Subcutaneous abdominal adipose tissue (tissue), 5 donors: ENCODE results near the gene DESI2.

Source experiments
- H3K27ac ChIP-seq: one replicate; pipeline ENCODE4 v1.7.0; 2013; ENCODE audit warnings: low read depth, mild to moderate bottlenecking, inconsistent platforms, low read length, moderate library complexity
- H3K27me3 ChIP-seq, 5 donors: one replicate each; pipeline ENCODE4 v1.7.0; 2013; ENCODE audit warnings: low read length in 5 of 5, inconsistent platforms in 1 of 5; ENCODE audit not compliant: control insufficient read depth in 5 of 5, insufficient read depth in 4 of 5
- H3K36me3 ChIP-seq, 5 donors: one replicate each; pipeline ENCODE4 v1.7.0; 2013; ENCODE audit warnings: low read length in 5 of 5; ENCODE audit not compliant: control insufficient read depth in 5 of 5, insufficient read depth in 5 of 5
- H3K4me1 ChIP-seq, 5 donors: one replicate each; pipeline ENCODE4 v1.7.0; 2013; ENCODE audit warnings: low read length in 5 of 5, mild to moderate bottlenecking in 3 of 5, moderate library complexity in 1 of 5; ENCODE audit not compliant: control insufficient read depth in 5 of 5, insufficient read depth in 5 of 5
- H3K4me3 ChIP-seq, 5 donors: one replicate each; pipeline ENCODE4 v1.7.0; 2013; ENCODE audit warnings: low read length in 5 of 5, low read depth in 1 of 5
- H3K9ac ChIP-seq, 5 donors: one replicate each; pipeline ENCODE4 v1.7.0; 2013; ENCODE audit warnings: low read length in 5 of 5, mild to moderate bottlenecking in 4 of 5, moderate library complexity in 3 of 5
- H3K9me3 ChIP-seq, 5 donors: one replicate each; pipeline ENCODE4 v1.7.0; 2013; ENCODE audit warnings: low read length in 5 of 5; ENCODE audit not compliant: control insufficient read depth in 5 of 5
- donor health status: healthy.
- donor health status: healthy.
- donor health status: healthy.
- donor health status: healthy.
- donor health status: healthy.

Gene DESI2

DNA sequence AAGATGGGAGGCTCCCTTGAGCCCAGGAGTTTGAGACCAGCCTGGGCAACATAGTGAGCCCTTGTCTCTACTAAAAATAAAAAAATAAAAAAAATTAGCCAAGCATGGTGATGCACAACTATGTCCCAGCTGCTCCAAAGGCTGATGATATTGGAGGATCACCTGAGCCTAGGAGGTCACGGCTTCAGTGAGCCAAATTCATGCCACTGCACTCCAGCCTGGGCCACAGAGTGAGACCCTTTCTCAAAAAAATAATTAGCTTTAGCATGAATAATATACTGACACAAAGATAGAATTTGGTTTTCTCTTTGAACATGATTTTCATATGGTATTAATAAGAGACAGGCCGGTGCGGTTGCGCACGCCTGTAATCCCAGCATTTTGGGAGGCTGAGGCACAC is 88.8 kb downstream of the DESI2 start:
- Histone ChIP-seq H3K27ac (no peak overlapping the region), H3K9ac (no peak overlapping the region), H3K9me3 (no peaks in the 10 kb centered on the region), H3K4me3 (no peak overlapping the region), H3K4me1 (no peaks in the 10 kb centered on the region), H3K27me3 (no peaks in the 10 kb centered on the region), H3K36me3 (no peaks in the 10 kb centered on the region)

DNA sequence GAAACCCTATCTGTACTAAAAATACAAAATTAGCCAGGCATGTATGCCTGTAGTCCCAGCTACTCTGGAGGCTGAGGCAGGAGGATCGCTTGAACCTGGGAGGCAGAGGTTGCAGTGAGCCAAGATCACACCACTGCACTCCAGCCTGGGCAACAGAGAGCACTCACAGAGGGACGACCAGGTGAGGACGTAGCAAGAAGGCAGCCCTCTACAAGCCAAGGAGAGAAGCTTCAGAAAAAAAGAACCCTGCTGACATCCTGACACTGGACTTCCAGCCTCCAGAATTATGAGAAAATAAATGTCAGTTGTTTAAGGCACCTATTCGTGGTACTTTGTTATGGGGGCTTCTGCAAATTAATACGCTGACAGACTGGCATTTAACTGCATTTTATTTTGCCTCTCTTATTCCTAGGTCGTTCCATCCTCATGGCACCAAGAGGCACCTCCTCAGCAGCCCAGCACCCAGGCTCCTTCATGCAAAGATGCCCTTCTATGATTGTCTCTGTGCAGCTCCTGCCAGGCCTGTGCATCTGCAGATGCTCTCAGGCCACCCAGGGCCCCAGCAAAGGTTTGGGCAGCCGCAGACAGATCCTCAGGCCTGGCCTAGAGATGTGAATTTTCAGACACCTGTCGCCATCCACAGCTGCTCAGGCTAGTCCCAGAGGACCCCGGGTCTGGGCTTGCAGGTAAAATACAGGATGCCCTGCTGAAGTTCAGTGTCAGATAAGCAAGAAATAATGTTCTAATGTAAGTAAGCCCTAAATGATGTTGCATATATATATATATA is 96.5 kb downstream of the DESI2 start:
- H3K27ac ChIP-seq = no peak overlapping the region
- H3K4me1 ChIP-seq = no peaks in the 10 kb centered on the region
- H3K36me3 ChIP-seq = no peaks in the 10 kb centered on the region
- H3K9ac ChIP-seq = no peak overlapping the region
- no peaks in the 10 kb centered on the region for H3K27me3 ChIP-seq
- H3K4me3 ChIP-seq = no peak overlapping the region
- peaks cover 0 to 5% (median 0%) of the 10 kb centered on the region in 5 donors for H3K9me3 ChIP-seq

DNA sequence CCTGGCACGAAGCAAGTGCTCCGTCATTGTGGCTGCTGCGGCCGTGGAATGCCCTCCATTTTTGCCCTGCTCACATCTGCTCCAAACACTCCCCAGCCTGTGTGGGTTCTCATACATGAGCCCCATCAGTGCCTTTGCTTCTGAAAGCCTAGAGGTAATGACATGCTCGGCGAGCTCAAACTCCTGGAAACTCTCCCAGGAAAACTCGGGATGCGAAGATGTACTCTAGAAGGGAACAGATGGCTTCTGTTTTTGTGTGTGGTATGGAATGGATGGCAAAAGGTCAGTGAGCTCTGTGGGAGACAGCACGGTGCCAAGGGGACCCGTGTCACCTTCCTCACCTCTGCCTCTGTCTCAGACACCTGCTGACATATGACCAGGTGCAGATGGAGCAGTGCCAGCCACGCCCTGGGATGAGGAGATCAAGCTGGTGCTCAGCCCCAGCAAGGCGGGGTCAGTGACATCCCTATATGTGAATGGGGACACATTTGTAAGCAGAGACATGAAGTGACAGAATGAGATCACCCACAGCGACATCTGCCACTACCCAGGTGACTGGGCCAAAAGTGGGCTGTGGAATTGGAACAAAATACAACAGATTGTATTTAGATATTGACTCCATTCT is 98.5 kb downstream of the DESI2 start:
- peaks cover 0 to 5% (median 0%) of the 10 kb centered on the region in 5 donors for H3K9me3 ChIP-seq
- no peak overlapping the region for H3K4me3 ChIP-seq
- H3K9ac ChIP-seq = no peak overlapping the region
- no peaks in the 10 kb centered on the region for H3K36me3 ChIP-seq
- no peak overlapping the region for H3K27ac ChIP-seq
- H3K4me1 ChIP-seq = no peaks in the 10 kb centered on the region
- H3K27me3 ChIP-seq = no peaks in the 10 kb centered on the region

DNA sequence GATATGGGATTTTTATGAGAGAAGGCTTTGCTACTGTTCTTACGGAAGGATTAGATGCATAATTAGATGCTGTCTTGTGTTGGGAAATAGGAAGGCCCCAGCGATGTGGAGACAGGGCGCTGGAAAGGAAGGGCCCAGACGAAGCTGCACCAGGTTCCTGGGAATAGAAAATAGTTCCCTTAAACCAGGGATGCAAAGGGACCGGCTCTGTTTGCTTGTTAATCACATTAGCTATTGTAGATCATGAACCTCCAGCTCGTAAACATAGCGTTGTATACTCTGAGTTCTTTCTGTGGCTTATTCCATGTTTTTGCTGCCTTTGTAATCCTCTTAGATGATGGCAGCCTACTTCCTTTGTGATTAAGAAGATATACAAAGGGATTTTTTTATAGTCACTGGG is 102.7 kb downstream of the DESI2 start:
- H3K9me3 ChIP-seq = no peaks in the 10 kb centered on the region
- no peaks in the 10 kb centered on the region for H3K27me3 ChIP-seq
- H3K9ac ChIP-seq = no peak overlapping the region
- no peak overlapping the region for H3K27ac ChIP-seq
- no peaks in the 10 kb centered on the region for H3K36me3 ChIP-seq
- H3K4me1 ChIP-seq = no peaks in the 10 kb centered on the region
- H3K4me3 ChIP-seq = no peak overlapping the region

DNA sequence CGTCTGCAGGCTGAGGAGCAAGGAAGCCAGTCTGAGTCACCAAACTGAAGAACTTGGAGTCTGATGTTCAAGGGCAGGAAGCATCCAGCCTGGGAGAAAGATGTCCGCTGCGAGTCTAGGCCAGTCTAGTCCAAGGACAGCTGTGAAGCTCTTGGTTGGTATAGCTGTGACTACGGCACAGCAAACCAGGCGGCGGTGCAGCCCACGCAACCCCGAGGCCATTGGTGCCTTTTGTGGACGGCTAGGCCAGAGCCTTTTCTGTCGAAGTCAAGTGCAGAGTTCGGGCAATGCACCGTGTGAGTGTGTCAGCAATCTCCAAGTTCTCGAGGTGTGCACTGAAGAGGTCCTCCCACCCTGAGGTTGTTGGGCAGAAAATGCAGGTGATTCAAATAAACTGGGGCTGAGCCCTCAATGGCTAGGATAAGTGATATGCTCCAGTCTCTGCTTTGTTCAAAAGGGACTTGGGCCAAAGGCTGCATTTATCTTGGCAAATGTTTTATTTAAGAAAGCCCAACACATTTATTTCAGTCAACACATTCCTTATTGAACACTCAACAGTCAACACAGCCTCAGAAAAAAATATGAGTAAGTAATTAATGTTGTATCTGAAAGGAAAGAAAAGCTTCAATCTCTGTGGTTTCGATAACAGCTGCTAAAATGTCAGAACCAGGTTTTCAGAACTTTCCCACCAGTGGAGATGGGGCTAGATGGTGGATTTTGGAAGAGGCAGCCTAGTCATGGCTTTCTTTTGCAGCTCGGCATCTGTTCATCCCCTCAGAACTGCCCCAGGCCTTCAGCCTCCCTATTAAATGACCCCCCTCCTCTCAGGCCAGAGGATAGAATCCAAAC is 104.4 kb downstream of the DESI2 start:
- no peaks in the 10 kb centered on the region for H3K27me3 ChIP-seq
- H3K4me1 ChIP-seq = no peaks in the 10 kb centered on the region
- no peaks in the 10 kb centered on the region for H3K9me3 ChIP-seq
- no peak overlapping the region for H3K4me3 ChIP-seq
- no peaks in the 10 kb centered on the region for H3K36me3 ChIP-seq
- no peak overlapping the region for H3K27ac ChIP-seq
- no peak overlapping the region for H3K9ac ChIP-seq
